ENCODE measurements around the gene FAM72C.
A peak's percentile ranks its signal among the peaks of the same experiment; 100 is the strongest.
"Not testable (repeated sequence)": the region's sequence is repeated elsewhere in the genome, so short reads cannot be mapped to it uniquely, and the experiment has no call there.

The FAM72C gene

DNA sequence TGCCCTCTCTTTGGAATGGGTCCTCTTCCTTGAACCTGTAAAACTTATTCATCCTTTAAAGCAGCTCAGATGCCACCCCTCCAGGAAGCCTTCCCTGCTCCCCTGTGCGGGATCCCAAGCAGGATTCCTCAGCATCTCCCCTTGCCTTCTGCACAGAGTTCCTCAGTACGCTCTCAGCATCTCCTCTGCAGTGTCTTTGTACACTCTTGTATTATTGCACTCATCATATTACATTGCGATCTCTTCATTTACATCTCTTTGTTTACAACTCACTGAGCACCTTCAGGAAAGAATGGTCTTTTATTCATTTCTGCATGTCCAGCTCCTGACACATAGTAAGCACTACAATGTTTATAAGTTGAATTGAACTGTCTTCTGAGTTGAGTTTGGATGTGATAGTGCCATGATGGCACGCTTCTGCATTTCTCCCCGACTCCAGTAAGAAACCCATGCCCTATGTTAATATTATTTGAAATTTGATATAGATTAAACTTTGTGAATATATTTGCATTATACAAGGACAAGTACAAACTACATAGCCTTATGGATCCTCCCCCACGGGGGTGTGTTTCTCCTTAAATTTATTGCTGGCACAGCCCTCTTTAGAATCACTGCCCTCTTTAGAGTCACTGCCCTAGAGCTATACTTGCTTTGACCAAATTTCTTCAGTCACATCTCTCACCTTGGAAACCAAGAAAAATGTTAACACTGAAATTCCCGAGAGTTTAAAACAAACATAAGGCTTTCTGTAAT lies 13.1 kb upstream of the FAM72C start:
- DNase-seq = not testable (repeated sequence)

DNA sequence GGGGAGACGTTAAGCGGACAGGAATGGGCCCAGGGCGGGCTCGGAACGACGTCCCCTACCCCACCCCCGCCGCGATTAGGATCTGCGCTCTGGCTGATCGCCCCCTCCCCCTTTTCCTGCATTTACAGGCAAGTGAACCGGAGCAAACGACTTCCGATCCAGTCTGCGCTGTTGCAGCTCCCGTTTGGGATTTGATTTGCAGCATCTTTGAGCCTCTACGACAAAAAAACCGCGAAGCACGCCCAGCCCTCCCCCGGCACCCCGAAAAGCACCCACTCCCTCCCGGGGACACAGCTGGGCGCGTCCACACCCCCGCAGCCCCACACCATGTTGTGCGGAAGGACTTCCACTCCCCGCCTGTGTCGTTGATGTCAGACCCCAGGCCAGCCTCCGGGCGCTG lies 2.6 kb upstream of the FAM72C start:
- DNase-seq = not testable (repeated sequence)

DNA sequence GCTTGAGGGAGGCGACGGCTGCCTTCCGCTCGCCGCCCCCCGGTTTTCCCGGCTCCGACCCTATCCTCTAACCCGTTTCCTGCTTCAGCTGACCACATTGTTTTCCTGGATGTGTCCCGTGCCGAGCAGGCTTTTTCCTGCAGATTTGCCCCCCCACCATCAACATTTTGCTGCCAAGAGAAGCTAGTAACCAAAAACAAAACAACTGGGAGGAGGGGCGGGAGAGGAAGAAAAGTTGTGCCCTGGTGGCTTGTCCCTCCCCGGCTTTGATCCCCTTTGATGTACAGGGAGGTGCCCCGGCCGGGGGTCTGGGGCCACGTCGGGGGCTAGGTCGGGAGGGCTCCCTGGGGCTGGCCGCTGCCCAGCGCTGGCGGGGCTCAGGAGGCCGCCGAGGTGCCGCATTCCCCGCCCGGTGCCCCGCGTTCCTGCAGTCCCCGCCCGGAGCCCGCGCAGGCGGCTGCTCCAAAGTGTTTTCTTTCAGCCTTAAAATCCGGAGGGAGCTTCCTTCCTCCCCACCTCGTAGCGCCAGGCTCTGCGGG lies 2.2 kb upstream of the FAM72C start:
- not testable (repeated sequence) for DNase-seq

DNA sequence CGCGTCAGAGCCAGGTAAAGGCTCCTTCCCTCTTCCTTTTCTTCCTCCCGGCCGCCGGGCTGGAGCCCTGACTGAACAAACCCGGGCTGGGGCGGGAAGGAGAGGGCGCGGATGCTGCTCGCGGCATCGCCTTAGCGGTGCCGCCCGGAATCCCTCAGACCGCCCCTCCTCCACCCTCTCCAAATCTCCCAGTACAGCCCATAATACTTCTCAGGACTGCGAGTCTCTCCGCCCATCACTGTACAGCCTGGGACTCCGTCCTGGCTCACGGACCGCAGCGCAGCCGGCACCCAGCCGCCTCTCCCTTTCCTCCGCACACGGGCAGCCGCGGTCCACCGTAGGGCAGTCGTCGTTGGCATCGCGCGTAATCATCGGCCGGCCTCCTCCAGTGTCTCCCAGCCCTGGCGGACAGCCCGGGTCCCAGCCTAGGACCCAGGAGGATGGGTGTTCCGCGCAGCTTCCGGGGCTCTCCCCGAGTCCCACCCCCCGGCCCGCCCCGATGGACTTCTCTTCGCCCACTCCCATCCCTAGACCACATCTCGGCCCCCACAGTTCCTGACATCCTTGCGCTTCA lies 1.1 kb upstream of the FAM72C start:
- DNase-seq = not testable (repeated sequence)

DNA sequence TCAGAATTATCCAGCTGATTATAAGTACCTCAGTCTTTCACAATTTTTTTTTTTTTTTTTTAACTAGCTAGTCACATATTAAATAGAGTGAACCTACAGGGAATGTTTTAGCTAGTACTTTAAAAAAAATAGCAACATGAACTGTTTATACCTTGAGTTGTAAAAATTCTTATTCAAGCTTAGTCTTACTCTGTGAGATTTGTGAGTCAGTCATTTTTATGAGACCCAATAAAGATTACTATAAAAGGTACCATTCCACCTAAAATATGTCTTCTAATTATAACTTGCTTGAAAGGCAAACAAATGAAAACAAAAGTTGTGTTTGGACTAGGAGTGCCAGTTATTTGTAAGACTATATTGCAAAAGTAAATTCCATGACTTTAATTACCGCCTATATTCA lies 5.9 kb downstream of the FAM72C start:
- DNase-seq = not testable (repeated sequence)

DNA sequence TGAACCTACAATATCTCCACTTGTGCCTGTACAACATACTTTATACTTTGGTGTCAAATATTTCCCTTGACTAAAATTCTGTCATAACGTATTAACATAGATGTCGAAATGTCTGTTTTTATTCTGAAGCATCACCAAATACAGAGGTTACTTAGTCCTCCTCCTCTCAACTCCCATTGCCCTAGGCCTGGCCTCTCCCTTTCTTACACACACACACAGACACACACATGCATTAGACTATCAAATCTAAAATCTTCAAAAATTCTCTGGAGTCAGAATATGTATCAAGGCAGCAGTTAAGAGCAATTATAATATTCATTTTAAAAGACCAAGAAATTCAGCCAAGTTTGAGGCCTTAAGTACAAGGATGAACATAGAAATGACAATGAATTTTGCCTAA lies 7.5 kb downstream of the FAM72C start:
- DNase-seq = not testable (repeated sequence)

DNA sequence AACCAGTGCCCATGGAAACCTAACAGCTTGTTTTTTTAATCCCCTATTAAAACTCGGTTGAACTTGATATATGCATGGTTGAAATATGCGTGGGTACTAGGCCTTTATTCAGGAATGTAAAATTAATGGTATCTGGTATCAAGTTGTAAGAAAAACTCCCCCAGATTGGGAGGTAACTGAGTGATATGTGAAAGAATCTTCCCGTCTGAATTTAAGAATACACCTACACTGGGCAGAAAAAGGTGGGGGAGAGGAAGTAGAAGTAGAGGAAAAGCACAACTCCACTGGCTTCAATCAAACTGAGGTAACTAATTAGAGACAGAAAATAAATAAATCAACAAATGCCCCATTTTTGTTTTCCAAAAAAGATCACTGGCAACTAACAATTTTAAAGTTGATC lies 15.9 kb downstream of the FAM72C start:
- DNase-seq = not testable (repeated sequence)

DNA sequence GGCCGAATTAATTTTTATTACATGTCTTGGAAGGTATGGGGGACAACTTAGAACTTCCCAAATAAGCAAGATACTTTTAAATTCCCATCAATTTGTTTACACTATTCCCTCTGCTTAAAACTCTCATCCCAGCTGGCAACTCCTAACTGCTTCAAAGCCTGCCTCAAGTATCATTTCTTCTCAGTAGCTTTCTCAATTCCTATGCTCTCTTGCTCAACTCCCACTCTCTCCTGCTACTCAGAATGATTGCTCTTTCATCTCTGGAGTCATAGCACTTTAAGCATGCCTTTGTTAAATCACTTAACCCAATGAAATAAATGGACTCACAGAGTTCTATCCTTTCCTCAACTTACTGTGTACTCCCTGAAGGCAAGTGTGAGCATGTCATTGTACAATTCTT lies 18.9 kb downstream of the FAM72C start:
- not testable (repeated sequence) for DNase-seq

DNA sequence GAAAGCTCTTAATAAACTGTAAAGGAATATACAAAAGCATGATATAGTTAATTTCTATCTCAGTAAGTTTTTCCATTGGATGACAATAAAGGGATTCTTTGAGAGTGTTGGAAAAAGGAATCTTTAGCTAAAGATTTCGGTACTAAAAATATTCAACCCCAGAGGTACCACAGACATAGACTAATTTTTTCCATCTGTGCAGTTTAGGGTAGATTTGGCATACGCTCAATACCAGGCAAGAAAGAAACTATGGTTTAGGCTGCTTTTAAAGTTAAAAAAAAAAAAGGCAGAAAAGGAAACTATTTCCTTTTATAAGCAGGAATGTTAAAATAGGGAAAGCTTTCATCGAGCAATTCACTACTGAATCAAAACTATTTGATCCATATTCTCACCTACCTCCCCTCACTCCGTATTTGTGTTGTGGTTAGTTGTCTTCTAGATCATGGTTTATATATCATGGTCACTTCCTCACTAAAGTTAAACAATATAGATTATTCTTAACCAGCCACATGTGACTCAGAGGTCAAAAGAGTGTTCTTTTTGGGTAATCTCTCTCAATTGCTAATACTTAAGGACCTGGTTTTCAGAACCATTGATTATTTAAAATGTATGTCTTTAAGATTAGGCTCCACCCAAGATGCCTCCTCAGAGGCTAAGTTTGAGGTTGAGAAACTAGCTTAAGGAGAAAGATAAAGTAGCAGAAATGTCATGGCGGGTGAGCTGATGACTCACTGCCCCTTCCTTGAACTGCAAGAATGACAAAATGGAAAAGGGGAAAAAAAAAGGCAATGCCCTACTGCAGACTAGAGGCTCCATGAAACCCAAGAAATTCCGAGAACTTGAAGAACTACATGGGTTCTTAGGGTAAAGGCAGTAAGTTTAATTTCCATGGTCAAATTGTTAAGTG lies 20.0 kb downstream of the FAM72C start:
- not testable (repeated sequence) for DNase-seq

DNA sequence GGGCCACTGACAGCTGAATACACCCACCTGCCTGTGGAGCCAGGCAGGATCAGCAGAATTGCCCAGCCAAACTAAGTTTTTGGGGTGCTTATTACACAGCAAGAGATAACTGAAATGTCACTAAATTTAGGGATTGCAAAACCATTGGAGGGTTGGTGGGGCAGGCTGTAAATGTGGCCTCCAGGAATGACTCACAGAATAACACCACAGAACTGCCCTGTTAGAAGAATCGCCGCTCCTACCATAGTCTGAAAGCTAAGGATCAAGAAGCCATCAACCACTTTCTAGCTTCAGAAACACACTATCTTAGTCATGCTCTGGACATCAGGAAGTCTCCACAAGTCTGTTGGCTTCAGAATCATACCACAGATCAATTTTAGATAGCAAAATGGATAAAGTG lies 24.0 kb downstream of the FAM72C start:
- DNase-seq = not testable (repeated sequence)

DNA sequence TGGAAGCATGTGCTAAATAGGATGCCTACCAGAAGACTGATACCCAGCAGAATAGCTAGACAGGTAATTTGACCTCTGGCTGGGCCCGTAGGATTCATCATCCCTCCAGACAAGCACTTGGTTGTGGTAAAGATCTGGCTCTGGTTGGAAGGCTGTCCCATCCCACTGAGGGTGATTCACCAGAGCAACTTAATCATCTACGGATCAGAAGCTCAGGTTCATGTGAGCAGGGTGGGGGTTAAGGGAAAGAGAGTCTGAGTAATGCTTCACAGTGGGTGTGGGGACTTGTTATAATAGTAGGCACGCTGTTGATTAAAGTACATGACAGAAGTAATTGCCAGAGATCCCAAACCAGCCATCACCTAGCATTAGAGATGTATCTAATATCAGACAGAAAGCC lies 26.5 kb downstream of the FAM72C start:
- DNase-seq = not testable (repeated sequence)

DNA sequence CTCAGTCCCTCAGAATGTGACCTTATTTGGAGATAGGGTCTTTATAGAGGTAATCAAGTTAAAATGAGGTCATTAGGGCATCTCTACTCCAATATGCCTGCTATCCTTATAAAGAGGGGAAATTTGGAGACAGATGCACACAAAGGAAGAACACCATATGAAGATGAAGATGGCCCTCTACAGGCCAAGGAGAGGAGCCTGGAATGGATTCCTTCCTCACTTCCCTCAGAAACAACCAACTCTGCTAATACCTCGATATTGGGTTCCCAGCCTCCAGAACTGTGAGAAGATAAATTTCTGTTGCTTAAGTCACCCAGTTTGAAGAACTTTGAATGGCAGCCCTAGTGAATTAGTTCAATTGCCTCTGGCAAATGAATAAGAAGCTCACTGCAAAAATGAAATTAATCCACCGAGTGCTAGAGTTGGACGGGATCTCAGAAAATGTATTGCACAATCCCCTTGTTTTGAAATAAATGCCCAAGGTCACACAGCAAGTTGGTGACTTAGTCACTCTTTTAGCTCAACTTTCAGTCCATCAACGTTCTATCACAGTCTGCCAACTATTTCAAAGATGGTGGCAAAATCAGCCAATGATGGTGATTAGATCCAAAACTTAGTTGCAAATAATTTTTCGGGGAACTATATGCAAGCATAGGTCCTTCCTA lies 27.1 kb downstream of the FAM72C start:
- not testable (repeated sequence) for DNase-seq

DNA sequence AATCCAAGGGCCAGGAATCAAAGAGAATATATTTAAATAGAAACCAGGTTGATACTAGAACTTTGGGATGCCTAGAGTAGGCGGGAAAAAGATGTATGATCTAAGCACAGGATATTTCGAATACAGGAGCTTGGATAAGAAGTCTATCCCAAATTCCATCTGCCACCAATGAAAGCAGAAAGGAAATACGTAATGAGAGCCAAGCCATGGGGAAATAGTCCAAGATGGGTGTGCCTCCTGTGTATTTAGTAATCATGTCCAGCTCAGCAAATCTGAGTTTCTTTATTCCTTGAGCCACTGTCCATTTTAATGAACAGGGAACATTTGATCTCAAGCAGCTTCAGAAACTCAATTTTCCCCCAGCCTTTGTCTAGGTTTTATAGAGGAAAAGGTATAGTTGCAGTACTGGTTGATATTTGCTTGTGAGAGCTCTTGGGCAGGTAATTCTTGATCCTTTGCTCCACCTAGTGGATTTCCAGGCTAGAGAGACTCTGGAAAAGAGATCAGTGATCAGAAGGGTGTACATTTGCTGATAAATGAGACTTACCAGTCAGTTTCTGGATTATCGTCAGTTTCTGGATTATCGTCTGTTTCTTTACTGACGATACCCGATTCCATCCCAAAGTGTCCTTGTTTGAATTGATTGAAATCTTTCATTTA lies 28.3 kb downstream of the FAM72C start:
- not testable (repeated sequence) for DNase-seq

DNA sequence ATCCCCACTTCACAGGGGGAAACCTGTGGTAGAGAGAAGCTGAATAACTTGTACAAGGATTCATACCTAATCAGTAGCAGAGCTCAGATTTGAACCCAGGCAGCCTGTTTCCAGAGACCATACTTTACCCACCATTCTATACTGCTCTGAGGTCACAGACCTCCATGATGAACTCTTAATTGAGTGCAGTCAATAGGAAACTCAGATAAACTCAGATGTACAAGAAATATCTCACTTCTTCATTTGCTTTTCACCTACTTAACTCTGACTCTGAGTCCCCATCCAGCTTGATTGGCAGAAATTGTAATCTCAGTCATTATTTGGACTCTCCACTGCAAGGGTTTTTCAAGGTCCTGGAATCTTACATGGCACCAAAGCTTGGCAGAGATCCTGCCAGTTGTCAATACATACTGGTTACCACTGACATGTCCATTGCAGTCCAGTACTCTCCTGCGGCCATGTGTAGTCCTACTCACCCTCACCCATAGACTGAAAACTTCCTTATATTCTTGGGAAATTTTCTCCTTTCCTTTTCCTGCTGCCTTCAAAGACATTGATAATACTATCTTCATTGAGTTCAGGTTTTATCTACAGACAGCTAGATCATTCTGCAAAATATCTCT lies 29.4 kb downstream of the FAM72C start:
- not testable (repeated sequence) for DNase-seq

DNA sequence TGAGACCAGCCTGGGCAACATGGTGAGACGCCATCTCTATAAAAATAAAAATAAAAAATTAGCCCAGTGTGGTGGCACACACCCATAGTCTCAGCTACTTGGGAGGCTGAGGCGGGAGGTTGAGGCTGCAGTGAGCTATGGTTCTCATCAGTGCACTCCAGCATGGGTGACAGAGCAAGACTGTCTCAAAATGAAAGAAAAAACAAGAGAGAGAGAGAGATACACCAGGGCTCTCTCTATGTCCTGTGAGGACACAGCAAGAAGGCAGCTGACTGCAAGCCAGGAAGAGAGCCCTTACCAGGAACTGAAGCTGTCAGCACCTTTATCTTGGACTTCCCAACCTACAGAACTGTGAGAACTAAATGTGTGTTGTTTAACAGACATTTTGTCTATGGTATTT lies 32.1 kb downstream of the FAM72C start:
- not testable (repeated sequence) for DNase-seq

DNA sequence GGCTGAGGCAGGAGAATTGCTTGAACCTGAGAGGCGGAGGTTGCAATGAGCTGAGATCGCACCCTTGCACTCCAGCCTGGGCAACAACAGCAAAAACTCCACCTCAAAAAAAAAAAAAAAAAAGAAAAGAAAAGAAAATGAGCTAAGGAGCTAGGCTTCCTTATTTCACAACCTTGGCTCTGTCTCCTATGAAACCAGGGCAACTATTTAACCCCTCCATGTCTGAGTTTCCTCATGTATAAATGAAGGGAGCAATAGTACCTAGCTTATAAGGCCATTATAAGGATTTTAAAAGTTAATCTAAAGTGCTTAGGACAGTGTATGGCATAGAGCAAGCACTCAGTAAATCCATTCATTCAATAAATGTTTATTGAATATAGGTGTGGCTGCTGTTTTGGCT lies 32.9 kb downstream of the FAM72C start:
- not testable (repeated sequence) for DNase-seq

DNA sequence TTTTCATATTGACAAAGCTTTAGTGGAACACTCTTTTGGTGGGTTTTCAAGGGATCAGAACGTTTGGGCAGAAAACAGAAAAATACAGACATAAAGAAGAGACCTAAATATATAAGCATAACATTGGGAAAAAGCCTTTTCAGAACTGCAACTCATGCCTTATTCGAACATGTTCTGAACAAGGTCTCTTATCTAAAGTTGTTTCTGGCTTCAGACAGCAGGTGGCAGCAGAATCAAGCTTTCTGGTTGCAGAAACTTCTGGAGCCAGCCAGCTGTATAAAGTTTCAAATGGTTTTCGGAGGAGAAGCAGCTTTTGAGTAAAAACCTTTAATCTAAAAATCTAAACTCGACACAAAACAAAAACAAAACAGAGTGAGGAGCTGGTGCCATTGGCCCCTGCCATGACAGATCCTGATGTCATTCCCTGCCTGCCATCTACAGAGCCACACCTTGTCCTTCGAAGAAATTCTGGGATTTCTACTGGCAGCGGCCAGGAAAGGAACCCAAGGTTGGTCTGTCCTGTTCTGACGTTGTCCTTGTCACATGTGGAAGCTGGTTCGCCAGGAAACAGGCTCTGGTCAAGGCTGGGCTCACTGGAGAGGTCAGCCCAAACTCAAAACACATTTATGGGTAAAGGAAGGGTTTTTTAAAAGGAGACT lies 35.2 kb downstream of the FAM72C start:
- DNase-seq = peak; percentile 13

DNA sequence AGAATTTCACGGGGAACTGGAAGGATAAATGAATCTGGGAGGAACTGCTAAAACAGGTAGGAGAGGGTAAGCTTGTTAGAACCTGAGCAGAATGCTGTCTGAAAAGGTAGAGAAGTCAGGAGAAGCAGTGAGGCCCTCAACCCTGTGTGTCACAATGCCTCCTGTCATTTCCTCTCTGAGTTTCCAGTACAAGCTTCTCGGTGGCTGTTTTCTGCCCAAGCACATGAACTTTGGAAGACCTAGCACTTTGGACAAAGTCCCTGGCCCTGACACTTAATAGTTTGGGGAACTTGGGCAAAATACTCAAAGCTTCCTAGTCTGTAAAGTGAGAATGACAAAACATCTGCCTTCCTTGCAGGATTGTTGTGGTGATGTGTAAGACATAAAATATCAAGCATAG lies 52.7 kb downstream of the FAM72C start:
- not testable (repeated sequence) for DNase-seq

DNA sequence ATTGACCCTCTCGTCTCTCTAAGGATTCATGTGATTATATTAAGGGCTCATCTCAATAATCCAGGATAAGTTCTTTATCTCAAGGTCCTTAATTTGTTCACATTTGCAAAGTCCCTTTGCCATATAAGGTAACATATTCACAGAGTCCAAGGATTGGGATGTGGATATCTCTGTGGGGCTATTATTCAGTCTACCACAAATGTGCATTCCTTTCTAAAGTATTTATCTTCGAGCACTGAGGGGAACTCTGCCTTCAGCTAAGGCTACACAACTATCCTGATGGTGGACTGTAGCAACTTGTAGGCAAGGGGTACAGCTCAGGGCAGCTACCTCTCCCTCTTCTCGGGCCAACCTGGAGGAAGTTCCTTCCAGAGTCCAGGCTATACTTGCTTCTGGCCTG lies 53.2 kb downstream of the FAM72C start:
- DNase-seq = not testable (repeated sequence)

DNA sequence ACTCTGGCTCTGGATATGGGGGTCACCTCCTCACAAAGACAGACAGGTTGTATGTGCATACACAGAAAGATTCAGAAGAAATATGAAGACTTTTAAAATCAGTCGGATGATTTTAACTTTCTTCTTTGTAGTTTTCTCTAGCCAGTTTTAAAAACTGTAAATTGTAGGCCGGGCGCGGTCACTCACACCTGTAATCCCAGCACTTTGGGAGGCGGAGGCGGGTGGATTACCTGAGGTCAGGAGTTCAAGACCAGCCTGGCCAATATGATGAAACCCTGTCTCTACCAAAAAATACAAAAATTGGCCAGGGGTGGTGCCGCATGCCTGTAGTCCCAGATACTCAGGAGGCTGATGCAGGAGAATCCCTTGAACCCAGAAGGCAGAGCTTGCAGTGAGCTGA lies 58.1 kb downstream of the FAM72C start:
- not testable (repeated sequence) for DNase-seq
